Karpas-422 (cell line): ENCODE measurements around the gene TMEM260. TPM values are rescaled to one million over a fixed set of nuclear protein-coding genes. Genes with fewer than 3 reads are reported as not detected.
"Not testable (repeated sequence)": the region's sequence is repeated elsewhere in the genome, so short reads cannot be mapped to it uniquely, and the experiment has no call there.

Experiments used
- DNase-seq: peaks from one replicate; pipeline ENCODE4 v3.0.0-alpha.2; 2015
- H2AFZ ChIP-seq: fragments of 200-600 bp; sonication (generic); 2 replicates; pipeline ENCODE4 v1.6.1; 2014; ENCODE audit warnings: antibody characterized with exemption, low read length, mixed read lengths
- H3K27ac ChIP-seq: fragments of 200-600 bp; sonication (generic); 2 replicates; pipeline ENCODE4 v1.5.1; 2014; ENCODE audit warnings: mild to moderate bottlenecking, low read length, moderate library complexity
- H3K27me3 ChIP-seq: fragments of 200-600 bp; sonication (generic); 2 replicates; pipeline ENCODE4 v1.6.1; 2014; ENCODE audit warnings: low read length, mixed read lengths
- H3K36me3 ChIP-seq: fragments of 200-600 bp; sonication (generic); 2 replicates; pipeline ENCODE4 v1.6.1; 2014; ENCODE audit warnings: low read length, mixed read lengths; ENCODE audit not compliant: insufficient read depth
- H3K4me1 ChIP-seq: fragments of 200-600 bp; sonication (generic); 2 replicates; pipeline ENCODE4 v1.6.1; 2014; ENCODE audit warnings: mild to moderate bottlenecking, low read length, mixed read lengths
- H3K4me2 ChIP-seq: fragments of 200-600 bp; sonication (generic); 2 replicates; pipeline ENCODE4 v1.6.1; 2014; ENCODE audit warnings: low read length, low read depth, mild to moderate bottlenecking; ENCODE audit not compliant: poor library complexity, severe bottlenecking
- H3K4me3 ChIP-seq: fragments of 200-600 bp; sonication (generic); 2 replicates; pipeline ENCODE4 v1.5.1; 2014; ENCODE audit warnings: mild to moderate bottlenecking, antibody characterized with exemption, low read length, mixed read lengths
- H3K79me2 ChIP-seq: fragments of 200-600 bp; sonication (generic); 2 replicates; pipeline ENCODE4 v1.6.1; 2014; ENCODE audit warnings: mild to moderate bottlenecking, low read length, mixed read lengths
- H3K9ac ChIP-seq: fragments of 200-600 bp; sonication (generic); 2 replicates; pipeline ENCODE4 v1.6.0; 2014; ENCODE audit warnings: low read length
- H3K9me2 ChIP-seq: fragments of 200-600 bp; sonication (generic), shearing (Covaris generic); replicated peaks from 2 replicates; pipeline ENCODE4 v1.6.0; 2014; ENCODE audit warnings: mild to moderate bottlenecking, low read length, moderate library complexity; ENCODE audit not compliant: insufficient read depth
- H3K9me3 ChIP-seq: fragments of 300-700, 200-600 bp; sonication (generic); 2 replicates; pipeline ENCODE4 v1.6.1; 2014; ENCODE audit warnings: low read length, mixed read lengths
- H4K20me1 ChIP-seq: fragments of 200-600 bp; sonication (generic); 2 replicates; pipeline ENCODE4 v1.6.1; 2014; ENCODE audit warnings: mild to moderate bottlenecking, antibody characterized with exemption, low read length, low read depth; ENCODE audit not compliant: insufficient read depth
- total RNA-seq: library from RNA; depleted of rRNA; stranded (reverse); fragments of >200 nt; shearing (Covaris generic); gene quantifications from 2 replicates; pipeline ENCODE4 v1.2.3, GENCODE V29; 2014; ENCODE audit warnings: low replicate concordance

The TMEM260 gene
- total RNA-seq, 1 experiment from 2014 or later: 38.9 TPM

GRCh38 chr14:56611663-56612062 lies 32.1 kb downstream of the TMEM260 start:
- H2AFZ ChIP-seq, H3K9ac ChIP-seq, H3K4me2 ChIP-seq, H3K79me2 ChIP-seq, H3K27ac ChIP-seq, DNase-seq, H3K27me3 ChIP-seq, H3K4me3 ChIP-seq, H4K20me1 ChIP-seq, H3K9me3 ChIP-seq, H3K9me2 ChIP-seq, H3K4me1 ChIP-seq: not testable (repeated sequence)
- peaks cover 47% of the 10 kb centered on the region for H3K36me3 ChIP-seq

GRCh38 chr14:56617084-56617483 lies 37.5 kb downstream of the TMEM260 start:
- no peaks in the 10 kb centered on the region for H3K9me3 ChIP-seq
- H4K20me1 ChIP-seq: no peaks in the 10 kb centered on the region
- H3K27me3 ChIP-seq: no peaks in the 10 kb centered on the region
- H2AFZ ChIP-seq: no peak overlapping the region
- H3K9me2 ChIP-seq: no peaks in the 10 kb centered on the region
- no peak overlapping the region for H3K4me2 ChIP-seq
- H3K79me2 ChIP-seq: no peaks in the 10 kb centered on the region
- H3K9ac ChIP-seq: no peak overlapping the region
- no peaks in the 10 kb centered on the region for H3K4me1 ChIP-seq
- DNase-seq: no peak
- peaks cover 54% of the 10 kb centered on the region; the same call in 1 of the 2 replicates for H3K36me3 ChIP-seq
- H3K27ac ChIP-seq: no peak overlapping the region
- no peak overlapping the region for H3K4me3 ChIP-seq

- DNase-seq: no peak
- Histone ChIP-seq H3K79me2 (peaks cover 7% of the 10 kb centered on the region; the same call in 1 of the 2 replicates), H3K9ac (no peak overlapping the region), H3K9me2 (no peaks in the 10 kb centered on the region), H3K27ac (no peak overlapping the region), H3K4me3 (no peak overlapping the region), H3K9me3 (peaks cover 14% of the 10 kb centered on the region), H3K4me1 (no peaks in the 10 kb centered on the region), H2AFZ (no peak overlapping the region), H3K27me3 (no peaks in the 10 kb centered on the region), H4K20me1 (no peaks in the 10 kb centered on the region), H3K4me2 (no peak overlapping the region), H3K36me3 (peaks cover 74% of the 10 kb centered on the region)
These were observed 51.1 kb downstream of the TMEM260 start for GRCh38 chr14:56630707-56631106.

- Histone ChIP-seq H3K9me2 (no peaks in the 10 kb centered on the region), H3K27me3 (no peaks in the 10 kb centered on the region), H4K20me1 (no peaks in the 10 kb centered on the region), H3K4me2 (no peak overlapping the region), H3K36me3 (peaks cover 76% of the 10 kb centered on the region), H3K79me2 (peaks cover 7% of the 10 kb centered on the region; the same call in 1 of the 2 replicates), H3K9ac (no peak overlapping the region), H3K4me3 (no peak overlapping the region), H3K27ac (no peak overlapping the region), H3K9me3 (peaks cover 14% of the 10 kb centered on the region), H2AFZ (no peak overlapping the region), H3K4me1 (no peaks in the 10 kb centered on the region)
- no peak for DNase-seq
These were observed 52.6 kb downstream of the TMEM260 start for GRCh38 chr14:56632195-56632594.

GRCh38 chr14:56633544-56633943 lies 53.9 kb downstream of the TMEM260 start:
- no peak overlapping the region for H3K4me2 ChIP-seq
- no peaks in the 10 kb centered on the region for H3K9me2 ChIP-seq
- peaks cover 7% of the 10 kb centered on the region; the same call in 1 of the 2 replicates for H3K79me2 ChIP-seq
- no peak for DNase-seq
- H3K9me3 ChIP-seq: peaks cover 11% of the 10 kb centered on the region
- no peak overlapping the region for H3K27ac ChIP-seq
- peaks cover 76% of the 10 kb centered on the region for H3K36me3 ChIP-seq
- no peaks in the 10 kb centered on the region for H3K27me3 ChIP-seq
- H4K20me1 ChIP-seq: no peaks in the 10 kb centered on the region
- no peak overlapping the region for H3K9ac ChIP-seq
- no peak overlapping the region for H3K4me3 ChIP-seq
- H2AFZ ChIP-seq: no peak overlapping the region
- no peaks in the 10 kb centered on the region for H3K4me1 ChIP-seq

GRCh38 chr14:56635041-56635440 lies 55.4 kb downstream of the TMEM260 start:
- Histone ChIP-seq H3K9ac (no peak overlapping the region), H3K27me3 (no peaks in the 10 kb centered on the region), H3K79me2 (peaks cover 6% of the 10 kb centered on the region; the same call in 1 of the 2 replicates), H4K20me1 (no peaks in the 10 kb centered on the region), H3K4me1 (no peaks in the 10 kb centered on the region), H3K9me2 (no peaks in the 10 kb centered on the region), H3K4me3 (no peak overlapping the region), H2AFZ (no peak overlapping the region), H3K27ac (no peak overlapping the region), H3K9me3 (peaks cover 8% of the 10 kb centered on the region), H3K36me3 (peaks cover 72% of the 10 kb centered on the region), H3K4me2 (no peak overlapping the region)
- no peak for DNase-seq

- H4K20me1 ChIP-seq: no peaks in the 10 kb centered on the region
- H2AFZ ChIP-seq: no peak overlapping the region
- H3K4me3 ChIP-seq: no peak overlapping the region
- H3K27me3 ChIP-seq: no peaks in the 10 kb centered on the region
- H3K4me2 ChIP-seq: no peak overlapping the region
- no peaks in the 10 kb centered on the region for H3K79me2 ChIP-seq
- no peaks in the 10 kb centered on the region for H3K9me2 ChIP-seq
- no peak overlapping the region for H3K9ac ChIP-seq
- H3K9me3 ChIP-seq: no peaks in the 10 kb centered on the region
- no peaks in the 10 kb centered on the region for H3K4me1 ChIP-seq
- peaks cover 7% of the 10 kb centered on the region; the same call in 1 of the 2 replicates for H3K36me3 ChIP-seq
- DNase-seq: no peak
- no peak overlapping the region for H3K27ac ChIP-seq
These were observed 67.9 kb downstream of the TMEM260 start for GRCh38 chr14:56647493-56647892.

GRCh38 chr14:56648508-56649301 lies 69.1 kb downstream of the TMEM260 start:
- Histone ChIP-seq H3K4me1 (no peaks in the 10 kb centered on the region), H3K4me2 (no peak overlapping the region), H3K9me2 (no peaks in the 10 kb centered on the region), H3K27ac (no peak overlapping the region), H3K36me3 (peaks cover 7% of the 10 kb centered on the region; the same call in 1 of the 2 replicates), H3K27me3 (no peaks in the 10 kb centered on the region), H3K9me3 (no peaks in the 10 kb centered on the region), H3K9ac (no peak overlapping the region), H3K79me2 (no peaks in the 10 kb centered on the region), H3K4me3 (no peak overlapping the region), H4K20me1 (no peaks in the 10 kb centered on the region), H2AFZ (no peak overlapping the region)
- no peak for DNase-seq
